HG03457 (cell line): Measurements from ENCODE around the gene DPY19L3.
"Not testable (repeated sequence)": the region's sequence is repeated elsewhere in the genome, so short reads cannot be mapped to it uniquely, and the experiment has no call there.

ENCODE experiments used
- ATAC-seq: cut with Tn5 transposase; IDR thresholded peaks from one replicate; pipeline ENCODE4 v1.9.1; 2021; ENCODE audit warnings: moderate number of reproducible peaks; ENCODE audit not compliant: unreplicated experiment

DPY19L3 gene

GRCh38 chr19:32438751-32439150, 33.2 kb downstream of the DPY19L3 start:
- ATAC-seq = no peak

- ATAC-seq = no peak
These were observed 37.1 kb downstream of the DPY19L3 start for GRCh38 chr19:32442650-32443049.

- not testable (repeated sequence) for ATAC-seq
These were observed 42.0 kb downstream of the DPY19L3 start for GRCh38 chr19:32447534-32447933.

GRCh38 chr19:32448026-32448425, 42.5 kb downstream of the DPY19L3 start:
- no peak for ATAC-seq

GRCh38 chr19:32450217-32450616, 44.6 kb downstream of the DPY19L3 start:
- no peak for ATAC-seq

GRCh38 chr19:32453736-32454135, 48.2 kb downstream of the DPY19L3 start:
- no peak for ATAC-seq

- no peak for ATAC-seq
These were observed 50.8 kb downstream of the DPY19L3 start for GRCh38 chr19:32456406-32456805.

- ATAC-seq = no peak
These were observed 52.1 kb downstream of the DPY19L3 start for GRCh38 chr19:32457571-32458158.

- peak; percentile 75 for ATAC-seq
These were observed 53.0 kb downstream of the DPY19L3 start for GRCh38 chr19:32458500-32459123.

- ATAC-seq = no peak
These were observed 53.8 kb downstream of the DPY19L3 start for GRCh38 chr19:32459204-32459865.

GRCh38 chr19:32460476-32460875, 54.9 kb downstream of the DPY19L3 start:
- ATAC-seq = no peak

GRCh38 chr19:32464279-32464678, 58.7 kb downstream of the DPY19L3 start:
- ATAC-seq = no peak

GRCh38 chr19:32465176-32465575, 59.6 kb downstream of the DPY19L3 start:
- ATAC-seq = no peak

GRCh38 chr19:32469795-32470194, 64.2 kb downstream of the DPY19L3 start:
- ATAC-seq = no peak

GRCh38 chr19:32471095-32471494, 65.5 kb downstream of the DPY19L3 start:
- no peak for ATAC-seq

GRCh38 chr19:32471811-32472210, 66.2 kb downstream of the DPY19L3 start:
- ATAC-seq = no peak

- ATAC-seq = no peak
These were observed 69.8 kb downstream of the DPY19L3 start for GRCh38 chr19:32475141-32476031.

- ATAC-seq = no peak
These were observed 70.4 kb downstream of the DPY19L3 start for GRCh38 chr19:32476032-32476350.

- no peak for ATAC-seq
These were observed 74.8 kb downstream of the DPY19L3 start for GRCh38 chr19:32480321-32480720.

GRCh38 chr19:32483574-32483973, 78.0 kb downstream of the DPY19L3 start:
- ATAC-seq = no peak

- no peak for ATAC-seq
These were observed 84.4 kb downstream of the DPY19L3 start for GRCh38 chr19:32489971-32490370.

GRCh38 chr19:32497391-32497790, 91.8 kb downstream of the DPY19L3 start:
- ATAC-seq = no peak
